ENCODE data around the gene IER5. TPM values are rescaled to one million over a fixed set of nuclear protein-coding genes. Genes with fewer than 3 reads are reported as not detected.
"Not testable (repeated sequence)": the region's sequence is repeated elsewhere in the genome, so short reads cannot be mapped to it uniquely, and the experiment has no call there.

Gene IER5
- total RNA-seq, 1 experiment from 2014 or later: 9.4 TPM

DNA sequence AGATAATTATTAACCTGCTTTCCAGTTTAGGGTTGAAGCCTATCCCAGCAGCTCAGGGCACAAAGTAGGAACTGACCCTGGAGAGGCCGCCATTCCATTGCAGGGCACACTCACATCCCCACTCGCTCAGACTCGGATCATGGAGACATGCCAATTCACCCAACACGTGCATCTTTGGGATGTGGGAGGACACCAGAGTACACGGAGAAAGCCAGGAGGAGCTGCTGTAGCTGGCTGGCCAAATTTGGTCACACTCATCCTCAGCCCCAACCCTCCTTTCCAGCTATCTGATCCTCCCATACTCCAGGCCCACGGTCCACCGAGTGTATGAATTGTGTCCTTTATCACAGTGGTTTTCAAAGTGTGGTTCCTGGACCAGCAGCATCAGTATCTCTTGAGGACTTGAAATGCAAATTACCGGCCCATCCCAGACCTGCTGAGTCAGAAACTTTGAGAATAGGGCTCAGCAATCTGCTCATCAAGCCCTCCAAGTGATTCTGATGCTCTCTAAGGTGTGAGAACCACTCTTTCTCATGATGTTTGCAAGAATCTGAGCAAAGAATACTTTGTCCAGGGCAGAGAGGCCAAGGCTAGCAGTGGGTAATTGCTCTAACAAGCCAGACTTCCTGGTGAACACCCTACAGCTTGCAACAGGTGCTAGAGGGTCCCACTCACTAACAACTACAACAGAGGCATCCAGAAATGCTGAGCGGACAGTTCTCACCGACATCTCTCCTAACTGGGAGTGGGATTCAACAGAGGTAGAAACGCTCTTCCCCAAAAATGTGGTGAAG is 26.3 kb downstream of the IER5 start:
- H3K27me3 ChIP-seq (replicated peaks; ENCODE audit: control insufficient read depth, insufficient read depth, low read length): no peaks in the 10 kb centered on the region
- Mint-ChIP-seq H3K27me3 (ENCODE audit: insufficient read depth, unreplicated experiment) (no peaks in the 10 kb centered on the region), H3K4me1 (ENCODE audit: low read depth, unreplicated experiment) (peaks cover 65% of the 10 kb centered on the region), H3K4me3 (ENCODE audit: unreplicated experiment) (no peak overlapping the region), H3K36me3 (ENCODE audit: insufficient read depth, unreplicated experiment) (peaks cover 16% of the 10 kb centered on the region), H3K9me3 (ENCODE audit: unreplicated experiment) (no peaks in the 10 kb centered on the region), H3K27ac (ENCODE audit: unreplicated experiment) (peak overlapping the region; percentile 35)
- no peak overlapping the region for H3K4me3 ChIP-seq (ENCODE audit: low read depth, low read length)
- no peak for TF ChIP-seq CTCF (IDR thresholded peaks at IDR 0.05; ENCODE audit: insufficient read depth in 1 of 2, low read depth in 1 of 2, low read length in 1 of 2, severe bottlenecking in 1 of 2, unreplicated experiment in 1 of 2)
- POLR2A ChIA-PET: interaction anchor here (0.5 to 1.5 kb wide), 3 partner anchors 10 to 92 kb away, joined by 3 to 5 read pairs (median 4); no protein-coding TSS in a partner anchor
- BruUV-seq (replicated peaks): no TSS peak
- H3K9me3 ChIP-seq: peaks cover 6% of the 10 kb centered on the region; the same call in 1 of the 2 replicates
- intact Hi-C loops (cut with micrococcal nuclease; ENCODE audit: unreplicated experiment): no loop called here
- H3K4me1 ChIP-seq: peaks cover 72% of the 10 kb centered on the region
- DNase-seq: no peak
- CTCF ChIA-PET: interaction anchor here (1.5 kb wide), 1 partner anchor 31 kb away, joined by 4 read pairs; no protein-coding TSS in a partner anchor
- H3K36me3 ChIP-seq (ENCODE audit: control insufficient read depth, insufficient read depth, low read length): no peaks in the 10 kb centered on the region; the same call in 1 of the 2 replicates

GRCh38 chr1:181115368-181115684 is 26.8 kb downstream of the IER5 start:
- no peak overlapping the region for H3K4me3 Mint-ChIP-seq (ENCODE audit: unreplicated experiment)
- peak overlapping the region; percentile 35 for H3K27ac Mint-ChIP-seq (ENCODE audit: unreplicated experiment)
- no peak for DNase-seq
- H3K27me3 ChIP-seq (replicated peaks; ENCODE audit: control insufficient read depth, insufficient read depth, low read length): no peaks in the 10 kb centered on the region
- no TSS peak for BruUV-seq (replicated peaks)
- ChIA-PET POLR2A (interaction anchor here (0.5 to 1.5 kb wide), 2 partner anchors 26 to 92 kb away, joined by 4 to 5 read pairs; no protein-coding TSS in a partner anchor), CTCF (interaction anchor here (1.5 kb wide), 1 partner anchor 31 kb away, joined by 4 read pairs; no protein-coding TSS in a partner anchor)
- H3K4me1 Mint-ChIP-seq (ENCODE audit: low read depth, unreplicated experiment): peaks cover 61% of the 10 kb centered on the region
- no peak overlapping the region for H3K4me3 ChIP-seq (ENCODE audit: low read depth, low read length)
- no peaks in the 10 kb centered on the region for H3K9me3 Mint-ChIP-seq (ENCODE audit: unreplicated experiment)
- no peaks in the 10 kb centered on the region for H3K27me3 Mint-ChIP-seq (ENCODE audit: insufficient read depth, unreplicated experiment)
- peaks cover 16% of the 10 kb centered on the region for H3K36me3 Mint-ChIP-seq (ENCODE audit: insufficient read depth, unreplicated experiment)
- no peak for TF ChIP-seq CTCF (IDR thresholded peaks at IDR 0.05; ENCODE audit: insufficient read depth in 1 of 2, low read depth in 1 of 2, low read length in 1 of 2, severe bottlenecking in 1 of 2, unreplicated experiment in 1 of 2)
- H3K9me3 ChIP-seq: peaks cover 6% of the 10 kb centered on the region; the same call in 1 of the 2 replicates
- peaks cover 75% of the 10 kb centered on the region for H3K4me1 ChIP-seq
- no peaks in the 10 kb centered on the region; the same call in 1 of the 2 replicates for H3K36me3 ChIP-seq (ENCODE audit: control insufficient read depth, insufficient read depth, low read length)
- intact Hi-C loops (cut with micrococcal nuclease; ENCODE audit: unreplicated experiment): no loop called here

GRCh38 chr1:181115971-181116370 is 27.5 kb downstream of the IER5 start:
- H3K4me3 ChIP-seq (ENCODE audit: low read depth, low read length); H3K36me3 ChIP-seq (ENCODE audit: control insufficient read depth, insufficient read depth, low read length); H3K27me3 ChIP-seq (replicated peaks; ENCODE audit: control insufficient read depth, insufficient read depth, low read length); H3K9me3 ChIP-seq; BruUV-seq (replicated peaks); DNase-seq; H3K9me3 Mint-ChIP-seq (ENCODE audit: unreplicated experiment); intact Hi-C loops (cut with micrococcal nuclease; ENCODE audit: unreplicated experiment); H3K27ac Mint-ChIP-seq (ENCODE audit: unreplicated experiment); H3K27me3 Mint-ChIP-seq (ENCODE audit: insufficient read depth, unreplicated experiment); H3K4me3 Mint-ChIP-seq (ENCODE audit: unreplicated experiment): not testable (repeated sequence)
- ChIA-PET POLR2A (interaction anchor here (1.5 kb wide), 1 partner anchor 27 kb away, joined by 4 read pairs; no protein-coding TSS in a partner anchor), CTCF (interaction anchor here (1.5 kb wide), 1 partner anchor 32 kb away, joined by 4 read pairs; no protein-coding TSS in a partner anchor)
- H3K36me3 Mint-ChIP-seq (ENCODE audit: insufficient read depth, unreplicated experiment): peaks cover 16% of the 10 kb centered on the region
- H3K4me1 Mint-ChIP-seq (ENCODE audit: low read depth, unreplicated experiment): peaks cover 61% of the 10 kb centered on the region
- H3K4me1 ChIP-seq: peaks cover 75% of the 10 kb centered on the region

Measured in Caco-2 (cell line).